ENCODE results near the gene RFX8.

- TF ChIP-seq POLR2AphosphoS5 (IDR thresholded peaks at IDR 0.05; ENCODE audit: low read depth, low read length) (no peak), SPI1 (IDR thresholded peaks at IDR 0.05; ENCODE audit: low read depth, low read length) (no peak), POLR2A (IDR thresholded peaks at IDR 0.05; ENCODE audit: low read depth, low read length) (no peak), TAF1 (IDR thresholded peaks at IDR 0.05; ENCODE audit: low read depth, low read length) (no peak), POU2F2 (IDR thresholded peaks at IDR 0.05; ENCODE audit: low read depth, low read length) (no peak), PAX5 (IDR thresholded peaks at IDR 0.05; ENCODE audit: insufficient read depth, low read length, severe bottlenecking) (no peak)
Measured at GRCh38 chr2:101418460-101419095, 56.3 kb downstream of the RFX8 start.

Measured in GM12891 (cell line).